Middle frontal gyrus (tissue), 1 donor: ENCODE data around the gene APOBEC3G.
"Not testable (repeated sequence)": the region's sequence is repeated elsewhere in the genome, so short reads cannot be mapped to it uniquely, and the experiment has no call there.

Source experiments
- DNase-seq: peaks from one replicate; pipeline ENCODE4 v3.0.0-alpha.2; 2015; ENCODE audit warnings: low spot score; ENCODE audit errors: extremely low spot score

APOBEC3G gene

DNA sequence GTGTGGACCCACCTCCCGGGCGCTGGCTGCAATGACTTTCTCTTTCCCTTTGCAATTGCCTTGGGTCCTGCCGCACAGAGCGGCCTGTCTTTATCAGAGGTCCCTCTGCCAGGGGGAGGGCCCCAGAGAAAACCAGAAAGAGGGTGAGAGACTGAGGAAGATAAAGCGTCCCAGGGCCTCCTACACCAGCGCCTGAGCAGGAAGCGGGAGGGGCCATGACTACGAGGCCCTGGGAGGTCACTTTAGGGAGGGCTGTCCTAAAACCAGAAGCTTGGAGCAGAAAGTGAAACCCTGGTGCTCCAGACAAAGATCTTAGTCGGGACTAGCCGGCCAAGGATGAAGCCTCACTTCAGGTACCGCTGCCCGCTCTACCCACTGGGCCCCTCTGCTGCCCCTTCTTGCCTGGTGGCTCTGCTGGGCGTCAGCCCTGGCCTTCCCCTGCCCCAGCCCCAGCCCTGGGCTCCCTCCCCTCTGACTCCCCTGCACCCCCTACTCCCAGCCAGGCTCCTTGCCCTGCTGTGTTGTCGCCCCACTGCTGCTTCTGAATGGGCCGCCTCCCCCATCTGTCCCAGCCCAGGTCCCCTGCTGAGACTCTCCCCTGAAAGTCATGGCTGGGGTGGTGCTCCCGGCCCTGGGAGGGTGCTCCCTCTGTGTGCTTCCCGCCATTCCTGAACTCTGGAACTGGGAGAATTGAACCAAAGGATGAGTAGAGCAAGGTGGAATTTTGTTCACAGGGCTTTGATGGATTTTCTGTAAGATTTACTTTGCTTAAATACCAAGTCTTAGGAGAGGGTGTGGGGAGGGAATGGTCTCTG lies at the start of gene APOBEC3G:
APOBEC3G (plus strand) TSS at position 250 of the 815 bp plus-strand sequence; CDS start at position 337, 87 bp downstream.
- DNase-seq = not testable (repeated sequence)

DNA sequence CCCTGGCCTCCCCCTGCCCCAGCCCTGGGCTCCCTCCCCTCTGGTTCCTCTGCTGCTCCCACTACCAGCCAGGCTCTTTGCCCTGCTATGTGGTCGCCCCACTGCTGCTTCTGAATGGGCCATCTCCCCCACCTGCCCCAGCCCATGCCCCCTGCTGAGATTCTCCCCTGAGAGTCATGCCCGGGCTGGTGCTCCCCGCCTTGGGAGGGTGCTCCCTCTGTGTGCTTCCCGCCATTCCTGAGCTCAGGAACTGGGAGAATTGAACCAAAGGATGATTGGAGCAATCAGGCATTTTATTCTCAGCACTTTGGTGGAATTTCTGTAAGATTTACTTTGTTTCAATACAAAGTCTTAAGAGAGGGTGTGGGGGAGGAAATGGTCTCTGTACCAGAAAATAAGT lies 49.4 kb upstream of the APOBEC3G start:
- DNase-seq = no peak

DNA sequence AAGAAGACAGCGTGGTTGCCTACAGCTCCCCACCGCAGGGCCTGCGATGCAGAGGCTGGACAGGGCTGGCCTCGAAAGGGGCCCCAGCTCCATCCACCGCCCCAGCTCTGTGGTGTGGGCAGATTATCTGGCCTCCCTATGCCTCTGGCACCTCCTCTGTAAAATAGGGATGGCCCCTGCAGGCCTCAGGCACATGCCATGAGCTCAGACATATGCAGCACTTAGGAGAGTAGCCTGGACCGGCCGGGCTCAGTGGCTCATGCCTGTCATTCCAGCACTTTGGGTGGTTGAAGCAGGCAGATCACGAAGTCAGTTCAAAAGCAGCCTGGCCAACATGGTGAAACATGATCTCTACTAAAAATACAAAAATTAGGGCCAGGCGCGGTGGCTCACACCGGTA lies 48.8 kb upstream of the APOBEC3G start:
- no peak for DNase-seq

DNA sequence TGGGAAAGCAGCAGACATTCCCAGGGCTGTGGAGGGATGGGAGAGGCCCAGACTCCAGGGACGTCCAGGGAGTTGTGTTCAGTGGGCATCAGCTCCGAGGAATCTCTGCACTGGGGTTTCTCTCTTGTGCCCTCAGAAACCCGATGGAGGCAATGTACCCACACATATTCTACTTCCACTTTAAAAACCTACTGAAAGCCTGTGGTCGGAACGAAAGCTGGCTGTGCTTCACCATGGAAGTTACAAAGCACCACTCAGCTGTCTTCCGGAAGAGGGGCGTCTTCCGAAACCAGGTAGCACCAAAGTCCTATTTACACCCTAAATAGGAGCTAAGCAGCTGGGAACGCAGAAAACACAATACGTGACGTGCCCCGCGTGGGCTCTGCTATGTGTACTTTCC lies 47.8 kb upstream of the APOBEC3G start:
- no peak for DNase-seq

- DNase-seq = no peak
These were observed 46.4 kb upstream of the APOBEC3G start for GRCh38 chr22:39030705-39031104.

GRCh38 chr22:39031434-39032295 lies 45.4 kb upstream of the APOBEC3G start:
- not testable (repeated sequence) for DNase-seq

- DNase-seq = not testable (repeated sequence)
These were observed 40.0 kb upstream of the APOBEC3G start for GRCh38 chr22:39037071-39037470.

- DNase-seq = no peak
These were observed 37.6 kb upstream of the APOBEC3G start for GRCh38 chr22:39039306-39040126.

- DNase-seq = not testable (repeated sequence)
These were observed 36.9 kb upstream of the APOBEC3G start for GRCh38 chr22:39040155-39040537.

GRCh38 chr22:39040538-39041296 lies 36.4 kb upstream of the APOBEC3G start, which contains the start of gene APOBEC3F:
APOBEC3F (plus strand) TSS chr22:39040864; CDS start chr22:39040961, 97 bp downstream.
- DNase-seq = not testable (repeated sequence)

DNA sequence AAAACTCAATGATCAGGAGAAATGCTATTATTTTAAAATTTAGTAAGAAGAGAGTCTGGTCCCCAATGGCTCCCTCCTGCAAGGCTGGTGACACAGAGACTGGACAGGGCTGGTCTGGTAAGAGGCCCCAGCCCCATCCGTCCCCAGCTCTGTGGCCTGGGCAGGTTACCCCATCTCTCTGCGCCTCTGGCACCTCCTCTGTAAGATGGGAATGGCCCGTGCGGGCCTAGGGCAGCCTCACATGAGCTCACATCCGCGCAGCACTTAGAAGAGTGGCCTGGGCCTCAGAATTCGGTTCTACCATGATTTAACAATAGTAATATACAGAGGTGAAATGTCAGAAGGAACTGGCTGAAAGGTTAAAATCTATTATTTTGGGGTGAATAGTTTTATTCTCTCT lies 35.2 kb upstream of the APOBEC3G start:
- no peak for DNase-seq

GRCh38 chr22:39043063-39043462 lies 34.0 kb upstream of the APOBEC3G start:
- not testable (repeated sequence) for DNase-seq

DNA sequence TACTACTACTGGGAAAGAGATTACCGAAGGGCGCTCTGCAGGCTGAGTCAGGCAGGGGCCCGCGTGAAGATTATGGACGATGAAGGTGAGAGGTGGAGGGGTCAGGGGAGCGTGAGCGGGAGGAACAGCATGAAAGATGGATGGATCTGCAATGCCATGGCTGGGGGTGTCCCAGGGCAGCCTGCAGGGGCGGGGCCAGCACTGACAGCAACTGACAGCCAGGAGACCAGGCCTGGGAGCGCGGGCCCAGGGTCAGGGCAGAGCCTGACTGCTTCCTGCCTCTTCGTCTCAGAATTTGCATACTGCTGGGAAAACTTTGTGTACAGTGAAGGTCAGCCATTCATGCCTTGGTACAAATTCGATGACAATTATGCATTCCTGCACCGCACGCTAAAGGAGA lies 31.9 kb upstream of the APOBEC3G start:
- not testable (repeated sequence) for DNase-seq

DNA sequence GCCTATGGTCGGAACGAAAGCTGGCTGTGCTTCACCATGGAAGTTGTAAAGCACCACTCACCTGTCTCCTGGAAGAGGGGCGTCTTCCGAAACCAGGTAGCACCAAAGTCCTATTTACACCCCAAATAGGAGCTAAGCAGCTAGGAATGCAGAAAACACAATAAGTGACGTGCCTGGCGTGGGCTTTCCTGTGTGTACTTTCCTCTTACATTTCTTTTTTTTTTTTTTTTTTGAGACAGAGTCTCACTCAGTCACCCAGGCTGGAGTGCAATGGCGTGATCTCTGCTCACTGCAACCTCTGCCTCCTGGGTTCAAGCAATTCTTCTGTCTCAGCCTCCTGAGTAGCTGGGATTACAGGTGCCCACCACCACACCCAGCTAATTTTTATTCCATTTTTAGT lies 27.6 kb upstream of the APOBEC3G start:
- not testable (repeated sequence) for DNase-seq

DNA sequence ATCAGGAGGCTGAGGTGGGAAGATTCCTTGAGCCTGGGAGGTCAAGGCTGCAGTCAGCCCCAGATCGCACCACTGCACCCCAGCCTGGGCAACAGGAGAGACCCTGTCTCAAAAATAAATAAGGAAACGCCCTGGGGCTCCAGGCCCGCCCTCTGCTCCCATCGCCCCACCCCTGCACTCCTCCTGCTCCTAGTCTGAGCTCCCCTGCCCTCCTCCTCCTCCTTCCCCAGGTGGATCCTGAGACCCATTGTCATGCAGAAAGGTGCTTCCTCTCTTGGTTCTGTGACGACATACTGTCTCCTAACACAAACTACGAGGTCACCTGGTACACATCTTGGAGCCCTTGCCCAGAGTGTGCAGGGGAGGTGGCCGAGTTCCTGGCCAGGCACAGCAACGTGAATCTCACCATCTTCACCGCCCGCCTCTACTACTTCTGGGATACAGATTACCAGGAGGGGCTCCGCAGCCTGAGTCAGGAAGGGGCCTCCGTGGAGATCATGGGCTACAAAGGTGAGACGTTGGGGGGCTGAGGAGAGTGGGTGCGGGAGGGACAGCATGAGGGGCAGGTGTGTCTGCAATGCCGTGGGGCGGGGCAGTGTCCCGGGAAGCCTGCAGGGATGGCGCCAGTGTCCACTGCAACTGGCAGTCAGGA lies 25.1 kb upstream of the APOBEC3G start:
- not testable (repeated sequence) for DNase-seq

- no peak for DNase-seq
These were observed 21.4 kb upstream of the APOBEC3G start for GRCh38 chr22:39055658-39056057.

- not testable (repeated sequence) for DNase-seq
These were observed 15.8 kb upstream of the APOBEC3G start for GRCh38 chr22:39061290-39061689.

DNA sequence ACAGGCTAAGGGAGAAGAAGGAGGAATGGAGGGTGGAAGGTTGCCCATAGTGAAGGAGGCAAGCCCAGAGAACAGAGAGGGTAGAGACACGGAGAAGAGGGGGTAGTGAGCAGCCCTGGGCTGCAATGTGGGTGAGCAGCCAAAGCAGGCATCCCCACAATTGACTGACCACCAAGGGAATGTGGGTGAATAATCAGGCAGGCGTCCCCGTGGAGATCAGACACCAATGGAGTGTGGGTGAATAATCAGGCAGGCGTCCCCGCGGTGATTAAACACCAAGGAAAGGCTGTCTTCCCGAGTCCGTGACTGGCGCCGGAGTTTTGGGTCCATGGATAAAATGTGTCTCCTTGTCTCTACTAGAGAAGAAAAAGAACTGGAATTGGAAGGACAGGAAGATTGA lies 15.1 kb upstream of the APOBEC3G start:
- not testable (repeated sequence) for DNase-seq

GRCh38 chr22:39063904-39064303 lies 13.2 kb upstream of the APOBEC3G start:
- DNase-seq = not testable (repeated sequence)
